Natural killer cell (primary cell): ENCODE data around the gene TELO2. TPM values are rescaled to one million over a fixed set of nuclear protein-coding genes. Genes with fewer than 3 reads are reported as not detected.
A peak's percentile ranks its signal among the peaks of the same experiment; 100 is the strongest.

Experiments used
- ATAC-seq, 3 donors: fragments of 150-1000 bp in 2 of 3; fragments of 200-7000 bp in 1 of 3; cut with Tn5 transposase; 1 replicate in 1 of 3; 2 replicates in 2 of 3; pipeline ENCODE4 v1.10.0; 2021; ENCODE audit warnings: mild to moderate bottlenecking in 2 of 3, moderate library complexity in 2 of 3
- DNase-seq, 2 donors: peaks; one replicate each; pipeline versions ENCODE4 v3.0.0 to v3.0.0-alpha.2; 2013 to 2021; ENCODE audit warnings: mixed read lengths in 1 of 2
- H3K27ac ChIP-seq: one replicate; pipeline ENCODE4 v1.5.1; 2013; ENCODE audit warnings: mild to moderate bottlenecking, low read length
- H3K27me3 ChIP-seq: one replicate; pipeline ENCODE4 v1.6.1; 2013; ENCODE audit warnings: low read length; ENCODE audit not compliant: control insufficient read depth, insufficient read depth
- H3K36me3 ChIP-seq: one replicate; pipeline ENCODE4 v1.6.1; 2013; ENCODE audit warnings: low read length; ENCODE audit not compliant: control insufficient read depth, insufficient read depth
- H3K4me1 ChIP-seq: one replicate; pipeline ENCODE4 v1.6.1; 2013; ENCODE audit warnings: low read length; ENCODE audit not compliant: control insufficient read depth, insufficient read depth
- H3K4me3 ChIP-seq: one replicate; pipeline ENCODE4 v1.5.1; 2013; ENCODE audit warnings: low read length
- H3K9me3 ChIP-seq: one replicate; pipeline ENCODE4 v1.6.1; 2013; ENCODE audit warnings: low read length; ENCODE audit not compliant: control insufficient read depth, insufficient read depth
- H3K27ac Mint-ChIP-seq, 2 donors: one replicate each; pipeline ENCODE4 v1.8.0; 2022; ENCODE audit warnings: mild to moderate bottlenecking in 2 of 2, mixed read lengths in 2 of 2, moderate library complexity in 1 of 2
- H3K27me3 Mint-ChIP-seq, 2 donors: one replicate each; pipeline ENCODE4 v1.8.0; 2022; ENCODE audit warnings: low read depth in 2 of 2, mixed read lengths in 2 of 2
- H3K36me3 Mint-ChIP-seq: one replicate; pipeline ENCODE4 v1.8.0; 2022; ENCODE audit warnings: mixed read lengths
- H3K4me1 Mint-ChIP-seq, 2 donors: one replicate each; pipeline ENCODE4 v1.8.0; 2022; ENCODE audit warnings: mixed read lengths in 2 of 2
- H3K4me3 Mint-ChIP-seq: one replicate; pipeline ENCODE4 v1.8.0; 2022; ENCODE audit warnings: mild to moderate bottlenecking, moderate library complexity, mixed read lengths
- H3K9me3 Mint-ChIP-seq, 2 donors: one replicate each; pipeline ENCODE4 v1.8.0; 2022; ENCODE audit warnings: mixed read lengths in 2 of 2
- WGBS: methylation state at CpG from one replicate; pipeline ENCODE4 v1.1.7; 2013; ENCODE audit warnings: missing lambda C conversion rate; ENCODE audit not compliant: insufficient coverage; 5-methylcytosine and 5-hydroxymethylcytosine counted together
- intact Hi-C: fragments of 100-400 bp; cut with micrococcal nuclease; formaldehyde crosslinking; loops from one replicate; pipeline ENCODE4 v1.14.2; 2022
- total RNA-seq, 4 donors: library from RNA; stranded (reverse); fragments of 120-200 nt in 1 of 4; gene quantifications; one replicate each; pipeline versions ENCODE4 v1.2.3 to v1.2.4, GENCODE V29; 2013 to 2022
- TF ChIP-seq, protein P1 (sequence below): fragments of 200-600 bp; IDR thresholded peaks from one replicate; pipeline ENCODE4 v1.8.0; 2022; ENCODE audit warnings: antibody characterized with exemption

The TELO2 gene
- total RNA-seq, 3 donors from 2014 or later (not counting 1 experiment from before 2014, with no cell fraction given): 45.5 to 50.0 (median 46.5) TPM

DNA sequence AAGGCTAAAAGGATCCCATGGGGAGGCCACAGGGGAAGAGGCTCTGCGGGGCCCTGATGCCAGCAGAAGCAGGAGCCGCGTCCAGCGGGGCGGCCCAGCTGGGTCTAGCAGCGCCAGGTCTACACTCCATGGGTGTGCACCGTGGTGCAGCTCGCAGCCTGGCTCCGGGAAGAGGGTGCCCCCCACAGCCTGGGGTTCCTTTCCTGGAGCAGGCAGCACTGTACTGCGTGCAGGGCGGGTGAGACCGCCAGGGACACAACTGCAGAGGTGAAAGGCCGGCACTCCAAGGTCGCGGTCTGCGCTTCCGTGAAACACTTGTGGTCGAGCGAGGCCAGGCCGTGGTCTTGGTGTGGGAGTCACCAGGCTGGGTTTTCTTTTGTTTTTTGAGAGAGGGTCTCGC, 42.3 kb upstream of the TELO2 start:
- H3K27me3 Mint-ChIP-seq: no peaks in the 10 kb centered on the region
- H3K27ac Mint-ChIP-seq: peak overlapping the region in 1 of 2 donors; percentile 59
- 95% methylated on average over 21 of the region's 21 CpGs for WGBS
- Histone ChIP-seq H3K4me3 (no peak overlapping the region), H3K27me3 (no peaks in the 10 kb centered on the region), H3K9me3 (no peaks in the 10 kb centered on the region), H3K4me1 (no peaks in the 10 kb centered on the region), H3K27ac (no peak overlapping the region), H3K36me3 (peaks cover 50% of the 10 kb centered on the region)
- no peak overlapping the region for H3K4me3 Mint-ChIP-seq
- DNase-seq: no peak
- no peak for ATAC-seq
- H3K36me3 Mint-ChIP-seq: no peaks in the 10 kb centered on the region
- intact Hi-C loops: no loop called here
- H3K9me3 Mint-ChIP-seq: no peaks in the 10 kb centered on the region
- H3K4me1 Mint-ChIP-seq: peaks cover 0 to 14% of the 10 kb centered on the region in 2 donors
- TF ChIP-seq, protein P1, sequence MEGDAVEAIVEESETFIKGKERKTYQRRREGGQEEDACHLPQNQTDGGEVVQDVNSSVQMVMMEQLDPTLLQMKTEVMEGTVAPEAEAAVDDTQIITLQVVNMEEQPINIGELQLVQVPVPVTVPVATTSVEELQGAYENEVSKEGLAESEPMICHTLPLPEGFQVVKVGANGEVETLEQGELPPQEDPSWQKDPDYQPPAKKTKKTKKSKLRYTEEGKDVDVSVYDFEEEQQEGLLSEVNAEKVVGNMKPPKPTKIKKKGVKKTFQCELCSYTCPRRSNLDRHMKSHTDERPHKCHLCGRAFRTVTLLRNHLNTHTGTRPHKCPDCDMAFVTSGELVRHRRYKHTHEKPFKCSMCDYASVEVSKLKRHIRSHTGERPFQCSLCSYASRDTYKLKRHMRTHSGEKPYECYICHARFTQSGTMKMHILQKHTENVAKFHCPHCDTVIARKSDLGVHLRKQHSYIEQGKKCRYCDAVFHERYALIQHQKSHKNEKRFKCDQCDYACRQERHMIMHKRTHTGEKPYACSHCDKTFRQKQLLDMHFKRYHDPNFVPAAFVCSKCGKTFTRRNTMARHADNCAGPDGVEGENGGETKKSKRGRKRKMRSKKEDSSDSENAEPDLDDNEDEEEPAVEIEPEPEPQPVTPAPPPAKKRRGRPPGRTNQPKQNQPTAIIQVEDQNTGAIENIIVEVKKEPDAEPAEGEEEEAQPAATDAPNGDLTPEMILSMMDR: no peak

DNA sequence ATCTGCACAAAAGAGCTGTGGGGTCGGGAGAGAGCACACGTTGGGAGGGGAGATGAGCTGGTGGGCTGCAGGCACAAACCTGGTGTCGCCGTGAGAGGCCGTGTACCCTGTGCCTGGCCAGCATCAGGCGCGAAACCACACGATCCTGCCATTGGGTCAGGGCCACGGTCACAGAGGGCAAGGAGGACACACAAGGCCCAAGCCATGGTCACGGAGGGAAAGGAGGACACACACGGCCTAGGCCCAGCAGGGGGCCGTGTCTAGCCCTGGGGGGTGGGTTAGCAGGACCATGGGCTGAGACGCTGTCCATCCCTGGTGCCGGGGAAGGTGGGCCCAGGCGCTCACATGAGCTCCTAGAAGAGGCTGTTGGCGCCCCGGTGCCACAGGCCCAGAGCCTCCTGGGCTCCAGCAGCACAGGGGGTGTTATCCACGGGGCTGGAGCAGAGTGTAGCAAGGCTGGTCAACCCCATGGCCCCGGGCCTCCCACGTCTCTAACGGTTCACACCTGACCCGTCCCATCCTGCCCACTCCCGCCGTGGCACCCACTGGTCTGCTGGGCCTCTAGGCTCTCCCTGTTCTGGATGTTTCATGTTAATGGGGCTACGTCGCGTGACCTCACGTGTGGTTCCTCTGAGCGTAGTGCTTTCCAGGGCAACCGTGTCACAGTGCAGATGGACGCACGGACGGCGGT, 41.3 kb upstream of the TELO2 start:
- no peak overlapping the region for H3K4me3 ChIP-seq
- no peak overlapping the region for H3K27ac ChIP-seq
- no peaks in the 10 kb centered on the region for H3K27me3 ChIP-seq
- TF ChIP-seq, protein P1: no peak
- H3K36me3 Mint-ChIP-seq: no peaks in the 10 kb centered on the region
- peak in 1 of 3 donors; percentile 12 for ATAC-seq
- no peak overlapping the region for H3K4me3 Mint-ChIP-seq
- DNase-seq: no peak
- H3K27me3 Mint-ChIP-seq: no peaks in the 10 kb centered on the region
- peak overlapping the region in 1 of 2 donors; percentile 58 for H3K27ac Mint-ChIP-seq
- peaks cover 0 to 10% of the 10 kb centered on the region in 2 donors for H3K4me1 Mint-ChIP-seq
- H3K9me3 Mint-ChIP-seq: no peaks in the 10 kb centered on the region
- 96% methylated on average over 34 of the region's 34 CpGs for WGBS
- intact Hi-C loops: no loop called here
- H3K36me3 ChIP-seq: peaks cover 52% of the 10 kb centered on the region
- H3K9me3 ChIP-seq: no peaks in the 10 kb centered on the region
- no peaks in the 10 kb centered on the region for H3K4me1 ChIP-seq

GRCh38 chr16:1452530-1452929, 40.6 kb upstream of the TELO2 start:
- Histone ChIP-seq H3K4me3 (no peak overlapping the region), H3K9me3 (no peaks in the 10 kb centered on the region), H3K27ac (no peak overlapping the region), H3K36me3 (peaks cover 52% of the 10 kb centered on the region), H3K4me1 (no peaks in the 10 kb centered on the region), H3K27me3 (no peaks in the 10 kb centered on the region)
- Mint-ChIP-seq H3K4me1 (peaks cover 0 to 10% of the 10 kb centered on the region in 2 donors), H3K4me3 (no peak overlapping the region), H3K27ac (no peak overlapping the region), H3K27me3 (no peaks in the 10 kb centered on the region), H3K36me3 (no peaks in the 10 kb centered on the region), H3K9me3 (no peaks in the 10 kb centered on the region)
- TF ChIP-seq, protein P1: no peak
- intact Hi-C loops: no loop called here
- 97% methylated on average over 20 of the region's 20 CpGs for WGBS
- ATAC-seq (no peak), DNase-seq (no peak)

- H3K27ac Mint-ChIP-seq: no peak overlapping the region
- Histone ChIP-seq H3K36me3 (peaks cover 54% of the 10 kb centered on the region), H3K27me3 (no peaks in the 10 kb centered on the region), H3K27ac (no peak overlapping the region), H3K4me1 (peaks cover 5% of the 10 kb centered on the region), H3K9me3 (no peaks in the 10 kb centered on the region), H3K4me3 (no peak overlapping the region)
- no peaks in the 10 kb centered on the region for H3K27me3 Mint-ChIP-seq
- no peak for ATAC-seq
- TF ChIP-seq, protein P1: no peak
- H3K36me3 Mint-ChIP-seq: no peaks in the 10 kb centered on the region
- H3K9me3 Mint-ChIP-seq: no peaks in the 10 kb centered on the region
- peaks cover 0 to 10% of the 10 kb centered on the region in 2 donors for H3K4me1 Mint-ChIP-seq
- no peak overlapping the region for H3K4me3 Mint-ChIP-seq
- WGBS: 98% methylated on average over 19 of the region's 19 CpGs
- intact Hi-C loops: no loop called here
- DNase-seq: no peak
Measured at GRCh38 chr16:1453316-1453715, 39.8 kb upstream of the TELO2 start.
